Esophagus (tissue), 2 donors: Measurements from ENCODE around the gene POLRMT. TPM values are rescaled to one million over a fixed set of nuclear protein-coding genes. Genes with fewer than 3 reads are reported as not detected.

Source experiments
- H3K27ac ChIP-seq, 2 donors: one replicate each; pipeline ENCODE4 v1.5.1; 2013; ENCODE audit warnings: low read depth in 2 of 2, mild to moderate bottlenecking in 2 of 2, inconsistent platforms in 1 of 2, low read length in 1 of 2, moderate library complexity in 1 of 2
- H3K27me3 ChIP-seq, 2 donors: one replicate each; pipeline ENCODE4 v1.6.1; 2013; ENCODE audit warnings: low read length in 2 of 2, control low read depth in 1 of 2, mild to moderate bottlenecking in 1 of 2; ENCODE audit not compliant: insufficient read depth in 2 of 2, control insufficient read depth in 1 of 2
- H3K36me3 ChIP-seq, 2 donors: one replicate each; pipeline ENCODE4 v1.6.1; 2013; ENCODE audit warnings: low read length in 1 of 2; ENCODE audit not compliant: control insufficient read depth in 2 of 2, insufficient read depth in 2 of 2
- H3K4me1 ChIP-seq, 2 donors: one replicate each; pipeline ENCODE4 v1.6.1; 2013; ENCODE audit warnings: low read length in 1 of 2; ENCODE audit not compliant: control insufficient read depth in 2 of 2, insufficient read depth in 2 of 2
- H3K4me3 ChIP-seq, 2 donors: one replicate each; pipeline ENCODE4 v1.5.1; 2013; ENCODE audit warnings: low read length in 2 of 2, mild to moderate bottlenecking in 2 of 2, low read depth in 1 of 2, moderate library complexity in 1 of 2
- H3K9me3 ChIP-seq, 2 donors: one replicate each; pipeline ENCODE4 v1.6.1; 2013; ENCODE audit warnings: mild to moderate bottlenecking in 2 of 2, low read depth in 1 of 2, low read length in 1 of 2, moderate library complexity in 1 of 2; ENCODE audit not compliant: control insufficient read depth in 2 of 2, insufficient read depth in 1 of 2
- WGBS, 2 donors: extraction: QIAGEN DNeasy Blood & Tissue Kit; methylation state at CpG; one replicate each; pipeline ENCODE4 v1.1.7; 2013; 5-methylcytosine and 5-hydroxymethylcytosine counted together
- polyA plus RNA-seq, 2 donors: library from polyadenylated mRNA; stranded (reverse); fragments of 200-250 nt; gene quantifications; one replicate each; pipeline ENCODE4 v1.2.3, GENCODE V29; 2013
- donor health status: healthy with polysubstance abuse.
- donor health status: Bipolar disorder and iron deficiency.

POLRMT gene
- polyA plus RNA-seq, 2 donors, result 35.6 to 56.1 TPM

DNA sequence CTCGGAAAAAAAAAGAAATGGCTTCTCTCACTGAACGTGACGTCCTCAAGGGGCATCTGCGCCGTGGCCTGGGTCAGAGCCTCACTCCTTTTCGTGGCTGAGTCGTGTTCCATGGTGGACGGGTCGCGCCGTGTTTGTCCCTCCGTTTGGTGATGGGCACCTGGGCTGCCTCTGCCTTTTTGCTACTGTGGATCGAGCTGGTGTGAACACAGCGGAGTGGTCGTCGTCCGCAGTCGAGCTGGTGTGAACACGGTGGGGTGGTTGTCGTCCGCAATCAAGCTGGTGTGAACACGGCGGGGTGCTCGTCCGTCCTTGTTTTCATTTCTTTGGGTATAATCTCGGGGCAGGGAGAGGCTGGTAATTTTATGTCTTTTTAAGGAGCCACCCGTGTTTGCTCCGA lies 32.0 kb downstream of the POLRMT start:
- Histone ChIP-seq H3K27me3 (no peaks in the 10 kb centered on the region), H3K9me3 (peaks cover 0 to 3% of the 10 kb centered on the region in 2 donors), H3K27ac (no peak overlapping the region), H3K4me3 (no peak overlapping the region), H3K36me3 (no peaks in the 10 kb centered on the region), H3K4me1 (no peaks in the 10 kb centered on the region)
- WGBS, 2 donors, result 87 to 91% methylated on average over 28 of the region's 28 CpGs

DNA sequence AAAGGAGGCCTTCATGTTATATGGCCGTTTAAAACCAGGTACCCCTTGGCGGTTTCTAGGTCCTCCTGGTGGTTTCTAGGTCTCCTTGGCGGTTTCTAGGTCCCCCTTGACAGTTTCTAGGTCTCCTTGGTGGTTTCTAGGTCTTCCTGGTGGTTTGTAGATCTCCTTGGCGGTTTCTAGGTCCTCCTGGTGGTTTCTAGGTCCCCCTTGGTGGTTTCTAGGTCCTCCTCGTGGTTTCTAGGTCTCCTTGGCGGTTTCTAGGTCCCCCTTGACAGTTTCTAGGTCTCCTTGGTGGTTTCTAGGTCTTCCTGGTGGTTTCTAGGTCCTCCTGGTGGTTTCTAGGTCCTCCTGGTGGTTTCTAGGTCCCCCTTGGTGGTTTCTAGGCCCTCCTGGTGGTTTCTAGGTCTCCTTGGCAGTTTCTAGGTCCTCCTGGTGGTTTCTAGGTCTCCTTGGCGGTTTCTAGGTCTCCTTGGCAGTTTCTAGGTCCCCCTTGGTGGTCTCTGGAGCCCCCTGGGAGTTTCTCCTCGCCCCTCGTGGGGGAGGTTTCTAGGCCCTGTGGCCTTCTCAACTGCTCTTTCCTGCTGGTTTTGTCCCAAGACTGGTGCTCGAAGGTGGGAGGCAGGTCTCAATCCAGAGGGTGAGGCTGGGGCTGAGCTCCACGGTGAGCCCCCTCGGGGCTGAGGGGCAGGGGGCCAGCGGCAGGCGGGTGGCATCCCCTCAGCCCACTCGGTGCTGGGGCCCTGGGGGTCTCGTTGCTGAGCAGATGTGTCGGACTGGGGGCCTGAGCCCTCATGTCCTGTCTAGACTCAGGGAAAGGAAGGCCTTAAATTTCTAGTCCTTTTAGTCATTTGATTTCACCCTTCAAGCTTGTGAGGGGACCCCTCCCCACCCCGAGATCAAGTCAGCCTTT lies 35.7 kb downstream of the POLRMT start:
- H3K4me1 ChIP-seq, result no peaks in the 10 kb centered on the region
- no peaks in the 10 kb centered on the region for H3K27me3 ChIP-seq
- H3K4me3 ChIP-seq, result no peak overlapping the region
- H3K27ac ChIP-seq, result no peak overlapping the region
- WGBS, 2 donors, result 73 to 76% methylated on average over 18 of the region's 18 CpGs
- H3K9me3 ChIP-seq, result no peaks in the 10 kb centered on the region
- H3K36me3 ChIP-seq, result no peaks in the 10 kb centered on the region

DNA sequence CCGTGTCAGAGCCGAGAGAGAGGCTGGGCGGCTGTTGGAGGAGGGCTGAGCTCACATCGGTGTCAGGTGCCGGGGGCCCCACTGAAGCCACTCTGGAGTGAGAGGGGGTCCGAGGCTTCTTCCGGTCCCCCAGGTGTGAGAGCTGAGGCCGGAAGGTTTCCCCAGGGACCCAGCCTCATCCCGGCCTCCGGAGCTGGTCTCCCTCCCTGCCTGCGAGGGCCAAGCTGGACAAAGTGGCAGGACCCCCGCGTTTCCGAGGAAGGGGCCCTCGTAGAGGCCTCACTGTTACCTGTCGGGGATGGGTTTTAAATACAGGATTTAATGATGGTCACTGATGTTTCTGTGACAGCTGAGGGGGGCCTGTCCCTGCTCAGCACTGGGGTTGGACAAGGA lies 37.1 kb downstream of the POLRMT start:
- Histone ChIP-seq H3K9me3 (no peaks in the 10 kb centered on the region), H3K36me3 (no peaks in the 10 kb centered on the region), H3K4me3 (no peak overlapping the region), H3K27me3 (no peaks in the 10 kb centered on the region), H3K27ac (no peak overlapping the region), H3K4me1 (no peaks in the 10 kb centered on the region)
- WGBS, 2 donors, result 84 to 85% methylated on average over 16 of the region's 16 CpGs

DNA sequence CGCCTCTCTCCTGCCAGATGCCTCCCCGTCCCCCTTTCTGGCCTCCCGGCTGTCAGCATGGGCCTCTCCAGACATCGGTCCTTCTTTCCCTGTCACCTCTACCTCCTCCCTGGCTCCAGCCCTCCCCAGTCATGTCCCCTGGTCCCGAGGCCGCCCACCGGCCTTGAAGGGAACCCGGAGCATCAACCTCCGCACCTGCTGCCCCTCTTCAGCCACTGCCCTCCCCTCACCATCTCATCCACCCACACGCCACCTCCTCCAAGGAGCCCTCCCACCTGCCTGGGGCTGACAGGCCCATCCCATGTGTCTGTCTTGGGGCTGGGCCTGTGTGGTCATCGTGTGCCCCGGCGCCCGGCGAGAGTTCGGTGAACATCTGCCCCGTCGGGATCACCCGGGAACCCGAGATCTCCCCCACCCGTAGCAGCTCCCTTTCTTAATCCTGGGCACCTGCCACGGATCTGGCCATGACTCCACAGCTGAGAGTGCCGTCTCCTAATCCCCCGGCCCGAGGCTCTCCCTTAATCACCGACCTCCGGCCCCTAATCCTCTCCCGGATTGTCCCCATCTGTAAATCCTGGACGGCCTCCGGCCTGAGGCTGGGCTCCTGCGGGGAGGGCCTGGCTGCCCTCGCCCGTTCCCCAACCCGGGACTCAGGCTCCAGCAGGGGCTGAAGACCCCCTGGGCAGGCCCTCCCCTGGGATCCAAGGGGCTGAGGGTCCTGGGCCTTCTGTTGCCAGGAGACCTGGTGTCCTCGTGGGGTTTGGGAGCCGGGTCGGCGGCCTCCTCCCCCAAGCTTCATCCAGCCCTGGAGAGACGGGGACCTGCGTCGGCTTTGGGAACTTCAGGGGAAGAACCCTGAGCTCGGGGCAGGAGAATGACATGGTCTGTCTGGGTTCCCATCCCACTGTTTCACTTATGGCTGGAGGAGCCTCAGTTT lies 37.7 kb downstream of the POLRMT start:
- 71 to 72% methylated on average over 42 of the region's 42 CpGs for WGBS, 2 donors
- Histone ChIP-seq H3K9me3 (no peaks in the 10 kb centered on the region), H3K27ac (no peak overlapping the region), H3K4me3 (no peak overlapping the region), H3K4me1 (no peaks in the 10 kb centered on the region), H3K36me3 (no peaks in the 10 kb centered on the region), H3K27me3 (peaks cover 0 to 6% of the 10 kb centered on the region in 2 donors)

DNA sequence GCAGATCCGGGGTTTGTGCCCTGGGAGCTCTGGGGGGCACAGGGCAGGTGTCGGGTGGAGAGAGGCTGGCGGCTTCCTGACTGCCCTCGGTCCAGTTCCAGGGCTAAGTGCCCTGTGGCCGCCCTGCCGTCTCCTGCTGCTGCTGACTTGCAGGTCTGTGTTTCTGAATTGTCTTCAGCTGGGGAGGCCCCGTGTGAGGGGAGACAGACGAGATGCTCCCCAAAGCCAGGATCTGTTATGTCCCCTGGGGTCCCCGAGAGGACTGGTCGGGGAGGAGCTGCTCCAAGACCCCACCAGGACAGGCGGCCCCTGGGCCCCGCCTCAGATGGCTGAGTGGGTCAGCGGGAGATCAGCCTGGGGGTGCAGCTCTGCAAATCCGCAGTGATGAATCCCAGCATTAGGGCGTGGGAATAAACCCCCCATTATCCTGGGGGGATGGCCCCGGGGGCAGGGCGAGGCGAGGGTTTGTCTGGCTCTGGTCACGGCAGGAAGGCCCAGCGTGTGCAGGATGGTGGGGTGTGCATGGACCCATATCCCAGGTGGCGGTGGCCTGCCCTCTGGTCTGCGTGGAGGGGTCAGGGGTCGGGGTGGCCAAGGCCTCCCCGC lies 39.0 kb downstream of the POLRMT start:
- H3K27me3 ChIP-seq, result peaks cover 0 to 6% of the 10 kb centered on the region in 2 donors
- WGBS, 2 donors, result 67 to 68% methylated on average over 23 to 24 of the region's 24 CpGs
- no peak overlapping the region for H3K4me3 ChIP-seq

DNA sequence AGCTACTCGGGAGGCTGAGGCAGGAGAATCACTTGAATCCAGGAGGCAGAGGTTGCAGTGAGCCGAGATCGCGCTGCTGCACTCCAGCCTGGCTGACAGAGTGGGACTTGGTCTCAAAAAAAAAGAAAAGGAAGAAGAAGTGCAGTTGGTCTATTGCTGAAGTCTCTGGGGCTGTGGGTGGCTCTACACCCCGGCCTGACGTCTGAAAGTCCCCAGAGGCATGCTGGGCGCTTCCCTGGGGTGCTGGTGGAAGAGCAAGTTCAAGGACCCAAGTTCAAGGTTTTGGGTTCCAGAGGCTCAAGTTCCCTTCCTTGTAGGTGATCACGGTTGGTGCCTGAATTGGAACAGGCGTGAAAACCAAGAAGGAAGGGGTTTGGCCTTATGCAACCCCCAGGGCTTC lies 39.8 kb downstream of the POLRMT start:
- no peaks in the 10 kb centered on the region for H3K9me3 ChIP-seq
- WGBS, 2 donors, result 44 to 55% methylated on average over 9 of the region's 9 CpGs
- H3K4me3 ChIP-seq, result no peak overlapping the region
- H3K4me1 ChIP-seq, result peaks cover 0 to 2% of the 10 kb centered on the region in 2 donors
- H3K27ac ChIP-seq, result no peak overlapping the region
- H3K27me3 ChIP-seq, result peaks cover 0 to 10% of the 10 kb centered on the region in 2 donors
- no peaks in the 10 kb centered on the region for H3K36me3 ChIP-seq

More for the DNA sequence above, 39.0 kb downstream of the POLRMT start:
- no peaks in the 10 kb centered on the region for H3K4me1 ChIP-seq
- H3K36me3 ChIP-seq, result no peaks in the 10 kb centered on the region
- H3K9me3 ChIP-seq, result no peaks in the 10 kb centered on the region
- H3K27ac ChIP-seq, result no peak overlapping the region

DNA sequence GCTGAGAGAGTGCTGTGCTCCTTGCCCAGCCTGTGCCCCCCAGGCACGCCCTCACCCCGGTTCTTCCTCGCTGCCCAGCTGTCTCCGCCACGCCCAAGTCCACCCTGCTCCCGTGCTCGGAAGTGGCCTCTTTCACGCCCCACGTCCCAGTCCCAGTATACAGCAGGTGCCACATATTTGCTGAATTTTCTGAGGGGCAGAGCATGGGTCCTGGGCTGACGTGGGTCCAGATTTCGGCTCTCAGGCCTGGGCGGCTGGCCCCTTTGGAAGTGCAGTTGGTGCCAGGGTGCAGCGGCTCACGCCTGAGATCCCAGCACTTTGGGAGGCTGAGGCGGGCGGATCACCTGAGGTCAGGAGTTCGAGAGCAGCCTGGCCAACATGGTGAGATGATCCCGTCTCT lies 40.3 kb downstream of the POLRMT start:
- Histone ChIP-seq H3K4me1 (peaks cover 0 to 5% of the 10 kb centered on the region in 2 donors), H3K9me3 (no peaks in the 10 kb centered on the region), H3K36me3 (no peaks in the 10 kb centered on the region), H3K4me3 (no peak overlapping the region), H3K27me3 (peaks cover 0 to 10% of the 10 kb centered on the region in 2 donors), H3K27ac (no peak overlapping the region)
- WGBS, 2 donors, result 78 to 80% methylated on average over 18 of the region's 18 CpGs

DNA sequence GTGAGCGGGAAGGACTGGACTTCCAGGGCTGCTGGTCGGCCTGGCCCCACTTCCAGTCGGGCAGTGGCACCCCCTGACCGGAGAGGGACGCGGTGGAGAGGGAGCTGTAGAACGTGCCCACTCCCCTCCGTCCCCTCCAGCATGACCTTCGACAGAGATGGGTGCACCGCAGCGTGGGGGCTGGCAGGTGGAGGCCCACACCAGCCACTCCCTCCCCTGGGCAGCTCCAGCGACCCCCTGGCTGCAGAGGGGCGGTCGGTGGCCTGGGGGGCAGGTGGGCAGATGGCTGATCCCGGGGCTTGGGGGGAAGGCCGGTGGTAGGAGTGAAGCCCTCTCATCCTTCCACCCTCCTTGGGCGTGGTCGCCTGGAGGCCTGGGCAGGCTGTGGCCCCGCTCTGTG lies 41.2 kb downstream of the POLRMT start:
- Histone ChIP-seq H3K4me1 (peaks cover 0 to 6% of the 10 kb centered on the region in 2 donors), H3K4me3 (no peak overlapping the region), H3K36me3 (no peaks in the 10 kb centered on the region), H3K9me3 (no peaks in the 10 kb centered on the region), H3K27me3 (peaks cover 0 to 10% of the 10 kb centered on the region in 2 donors), H3K27ac (no peak overlapping the region)
- 70 to 79% methylated on average over 12 to 19 of the region's 19 CpGs for WGBS, 2 donors
